ENCODE measurements around the gene PCARE.

Gene PCARE

DNA sequence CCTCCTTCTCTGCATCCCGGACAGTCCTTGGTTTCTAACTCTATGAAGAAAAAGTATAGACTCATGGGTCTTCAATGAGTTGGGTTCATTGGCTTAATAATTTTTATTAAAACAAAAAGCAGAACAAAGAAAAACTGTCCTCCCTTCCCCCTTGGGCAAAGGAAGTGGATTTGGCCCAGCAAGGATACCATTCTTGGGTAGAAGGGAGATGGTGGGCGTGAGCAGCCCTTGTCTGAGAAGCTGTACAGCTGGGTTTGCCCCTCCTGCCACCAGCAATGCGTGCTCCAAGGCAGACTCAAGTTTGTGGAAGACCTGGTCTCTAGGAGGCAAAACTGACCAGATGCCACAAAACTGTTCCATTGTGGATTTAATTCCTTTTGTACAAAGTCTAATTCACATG lies 12.7 kb downstream of the PCARE start:
- no peak for DNase-seq

DNA sequence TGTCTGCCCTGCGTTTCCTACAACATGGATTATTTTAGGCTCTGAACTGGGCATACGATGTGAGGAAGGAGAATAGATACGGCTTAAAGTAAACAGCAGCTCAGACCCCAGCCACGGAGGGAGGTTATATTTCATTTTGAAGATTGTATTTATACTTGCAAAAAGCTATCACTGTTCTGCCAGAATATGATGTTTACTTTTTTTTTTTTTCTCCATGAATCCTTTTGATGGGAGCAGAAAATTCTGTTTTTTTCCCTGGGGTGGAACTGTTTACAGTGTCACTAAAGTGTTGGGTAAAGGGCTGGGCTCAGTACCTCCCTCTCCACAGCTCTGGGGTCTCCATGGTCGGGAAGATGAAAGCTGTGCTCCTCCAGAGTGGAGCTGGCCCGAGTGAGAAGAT lies 13.1 kb downstream of the PCARE start:
- no peak for DNase-seq

- DNase-seq = no peak
Measured at GRCh38 chr2:29060441-29060840, 13.9 kb downstream of the PCARE start.

GRCh38 chr2:29059624-29060023 lies 14.7 kb downstream of the PCARE start:
- no peak for DNase-seq

- no peak for DNase-seq
Measured at GRCh38 chr2:29057006-29057405, 17.3 kb downstream of the PCARE start.

DNA sequence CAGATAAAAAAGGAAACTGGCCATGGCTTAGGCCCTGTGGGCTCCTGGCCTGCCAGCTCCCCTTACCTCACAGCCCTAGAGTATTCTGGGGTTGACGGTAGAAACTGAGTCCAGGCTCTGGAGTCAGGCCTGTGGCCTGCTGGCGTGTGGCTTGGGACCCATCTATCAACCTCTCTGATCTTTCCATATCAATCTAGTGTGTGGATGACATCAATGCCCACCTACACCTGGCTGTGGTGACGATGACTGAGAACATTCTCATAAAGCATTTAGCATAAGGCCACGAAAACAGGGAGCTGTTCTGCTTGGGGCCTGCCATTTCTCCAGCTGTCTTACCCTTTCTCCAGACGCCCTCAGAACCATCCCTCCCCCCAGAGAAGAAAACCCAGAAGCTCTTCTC lies 17.9 kb downstream of the PCARE start:
- DNase-seq = no peak

- no peak for DNase-seq
Measured at GRCh38 chr2:29055601-29056000, 18.7 kb downstream of the PCARE start.

DNA sequence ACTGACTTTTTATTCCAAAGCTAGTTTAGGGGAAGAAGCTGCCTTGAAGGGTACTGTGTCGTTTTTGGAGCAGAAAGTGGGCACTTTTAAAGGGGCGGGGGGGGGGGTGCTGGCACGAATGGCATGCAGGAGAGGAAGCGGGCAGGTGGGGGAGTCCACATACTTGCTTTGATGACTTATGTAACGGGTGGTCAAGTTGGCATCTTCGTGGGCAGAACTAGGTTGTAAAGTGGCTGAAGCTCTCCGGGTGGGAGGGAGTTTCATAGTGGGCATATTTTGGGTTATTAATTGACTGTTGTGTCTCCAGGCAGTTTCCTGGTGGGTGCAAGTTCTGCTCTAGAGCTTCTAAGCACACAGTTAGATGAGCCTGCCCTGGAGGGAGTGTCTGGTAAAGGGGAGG lies 19.9 kb downstream of the PCARE start:
- DNase-seq = no peak

DNA sequence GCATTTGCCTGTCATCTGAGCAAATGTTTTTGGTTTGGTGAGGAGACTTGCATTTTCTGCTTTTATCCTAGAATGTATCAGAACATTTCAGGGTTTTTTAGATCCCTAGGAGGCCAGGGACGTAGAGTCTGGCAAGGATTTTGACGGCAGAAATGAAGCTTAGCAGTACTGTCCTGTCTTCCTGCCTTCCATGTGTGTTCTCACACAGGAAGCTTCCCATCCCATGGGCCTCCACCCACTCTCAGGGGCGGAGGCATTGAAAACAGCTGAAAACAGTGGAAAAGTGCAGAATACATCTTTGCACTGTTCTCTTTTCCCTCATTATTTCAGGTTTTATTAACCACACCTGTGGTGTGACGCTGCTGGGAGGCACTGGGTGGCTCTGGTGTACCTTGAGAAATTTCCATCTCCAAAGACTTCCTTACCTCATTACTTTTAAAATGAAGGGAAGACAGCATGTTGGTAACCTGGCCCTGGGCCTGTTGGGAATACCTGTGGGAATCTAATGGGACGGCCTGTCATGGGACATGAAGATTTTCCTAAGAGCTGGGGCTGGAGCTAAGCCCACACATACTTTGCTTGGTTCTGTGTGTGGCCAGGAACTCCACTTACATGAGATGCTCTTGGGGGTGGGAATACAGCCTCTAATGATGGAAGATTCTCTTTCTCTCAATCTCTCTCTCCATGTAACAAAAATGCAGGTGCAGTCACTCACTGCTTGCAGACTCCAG lies 20.5 kb downstream of the PCARE start:
- no peak for DNase-seq

DNA sequence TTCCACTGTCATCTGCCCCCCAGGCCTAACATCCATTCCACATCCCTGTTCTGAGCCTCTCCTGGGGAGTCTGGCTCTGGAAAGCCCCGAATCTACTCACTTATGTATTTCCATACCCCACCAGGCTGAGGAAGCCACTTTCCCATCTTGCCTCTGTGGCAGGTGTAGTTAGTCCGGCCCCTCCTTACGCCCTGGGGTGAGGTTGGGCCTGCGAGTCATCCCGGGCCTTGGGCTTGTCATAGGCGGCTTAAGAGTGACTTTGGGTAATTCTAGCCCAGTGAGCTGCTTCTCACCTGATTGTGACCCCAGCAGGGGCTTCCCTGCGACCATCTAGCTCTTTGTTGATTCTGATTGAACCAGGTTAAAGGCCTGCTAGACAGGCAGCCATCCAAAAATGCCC lies 21.1 kb downstream of the PCARE start:
- no peak for DNase-seq

GRCh38 chr2:29052807-29053206 lies 21.5 kb downstream of the PCARE start:
- DNase-seq = no peak

DNA sequence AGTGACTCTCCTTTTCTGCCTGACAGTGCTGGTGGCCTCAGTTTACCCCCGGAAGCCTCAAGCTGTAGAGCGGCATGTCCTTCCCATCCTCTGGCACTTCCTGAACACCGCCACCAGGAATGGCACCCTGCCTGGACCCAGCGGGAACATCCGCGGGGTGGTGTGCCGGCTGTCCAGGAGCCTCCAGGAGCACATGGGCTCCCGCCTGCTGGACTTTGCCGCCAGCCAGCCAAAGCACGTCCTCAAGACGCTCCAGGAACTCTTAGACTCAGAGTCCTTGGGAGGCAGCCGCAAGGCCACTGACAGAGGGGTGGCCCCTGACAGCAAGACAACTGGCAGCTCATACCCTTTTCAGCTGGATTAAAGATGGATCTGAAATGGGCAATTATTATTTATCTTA lies 22.6 kb downstream of the PCARE start:
- DNase-seq = no peak

GRCh38 chr2:29050591-29050990 lies 23.7 kb downstream of the PCARE start:
- DNase-seq = no peak

DNA sequence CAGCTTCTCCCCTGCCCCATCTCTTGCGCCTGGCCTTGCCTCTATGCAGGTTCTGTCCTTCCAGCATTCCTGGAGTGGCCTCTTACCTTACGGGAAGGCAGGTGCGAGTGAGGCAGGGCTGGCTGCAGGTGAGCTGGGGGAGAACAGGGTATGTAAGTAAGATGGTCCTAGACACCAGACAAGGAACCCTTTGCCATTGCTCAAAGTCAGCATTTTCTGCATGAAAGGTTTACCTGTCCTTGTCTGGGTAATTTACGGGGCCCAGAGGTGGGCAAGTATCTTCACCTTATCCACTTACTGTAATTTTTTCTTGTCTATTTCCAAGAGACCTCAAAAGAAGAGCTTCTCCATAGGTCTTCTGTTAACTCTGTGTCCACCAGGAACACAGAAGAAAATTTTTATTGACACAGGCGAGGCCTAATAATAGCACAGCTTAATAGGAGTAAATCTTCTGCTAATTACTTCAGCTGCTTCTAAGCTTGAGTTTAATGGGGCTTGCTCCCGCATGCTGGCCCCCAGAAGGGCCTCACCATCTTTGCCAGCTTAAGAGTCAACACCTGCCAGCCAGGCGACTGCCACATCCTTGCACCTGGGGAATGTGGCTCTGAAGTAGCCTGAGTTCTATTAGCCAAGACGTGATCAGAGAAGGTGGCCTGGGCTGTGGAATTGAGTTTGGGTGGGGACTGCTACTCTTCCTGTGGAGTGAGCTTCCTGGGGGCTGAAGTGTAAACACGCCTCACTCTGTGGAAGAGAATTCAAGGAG lies 27.1 kb downstream of the PCARE start:
- no peak for DNase-seq

DNA sequence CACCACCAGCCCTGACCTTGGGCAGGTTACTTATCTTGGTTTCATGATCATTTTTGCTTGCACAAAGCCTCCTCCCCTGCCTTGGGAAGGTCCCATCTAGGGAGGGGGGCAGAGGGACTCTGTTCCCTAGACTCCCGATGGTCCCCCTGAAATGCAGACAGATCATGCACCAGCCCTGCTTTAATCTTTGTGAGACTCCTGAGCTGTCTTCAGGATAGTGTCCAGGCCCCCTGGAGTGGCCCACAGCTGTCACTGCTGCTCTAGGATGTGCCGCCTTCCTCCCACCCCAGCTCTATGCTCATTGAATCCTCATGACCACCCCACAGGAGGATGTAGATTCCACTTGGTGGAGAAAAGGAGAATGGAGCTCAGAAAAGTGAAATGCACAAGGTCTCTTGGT lies 28.0 kb downstream of the PCARE start:
- DNase-seq = no peak

DNA sequence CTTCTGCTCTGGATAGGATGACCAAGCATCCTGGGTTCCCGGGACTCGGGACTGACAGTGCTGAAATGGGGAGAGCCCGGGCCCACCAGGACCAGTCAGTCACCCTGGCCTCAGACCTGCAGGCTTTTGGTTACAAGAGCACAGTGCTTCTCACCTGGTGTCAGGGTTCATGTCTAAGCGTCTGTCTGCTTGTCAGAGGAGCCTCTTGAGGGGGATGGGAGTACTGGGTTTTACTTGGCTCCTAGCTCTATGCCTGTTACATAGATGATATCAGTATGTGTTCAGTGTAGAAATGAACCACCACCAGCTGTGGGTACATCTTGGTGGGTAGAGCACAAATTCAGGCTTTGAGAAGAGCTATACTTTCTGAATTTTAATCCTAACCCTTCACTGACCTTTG lies 29.9 kb downstream of the PCARE start:
- no peak for DNase-seq

GRCh38 chr2:29042561-29043075 lies 31.7 kb downstream of the PCARE start:
- no peak for DNase-seq

DNA sequence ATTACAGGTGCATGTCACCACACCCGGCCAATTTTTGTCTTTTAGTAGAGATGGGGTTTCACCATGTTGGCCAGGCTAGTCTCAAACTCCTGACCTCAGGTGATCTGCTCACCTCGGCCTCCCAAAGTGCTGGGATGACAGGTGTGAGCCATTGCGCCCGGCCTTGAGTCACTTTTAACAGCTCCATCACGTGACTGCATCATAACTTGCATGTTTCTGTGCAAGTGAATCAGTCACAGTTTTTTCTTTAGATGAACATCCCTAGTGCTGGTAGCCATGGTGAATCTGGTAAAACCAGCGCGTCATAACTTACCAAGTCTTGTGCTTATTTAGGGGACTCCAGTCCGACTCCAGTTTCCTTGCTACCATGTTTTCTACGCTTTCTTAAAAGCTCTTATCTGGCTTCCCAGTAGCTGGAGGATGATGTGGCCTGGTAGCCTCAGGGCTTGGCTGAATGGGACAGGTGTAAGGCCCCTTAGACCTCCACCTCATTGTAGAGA lies 33.1 kb downstream of the PCARE start:
- no peak for DNase-seq

- DNase-seq = no peak
Measured at GRCh38 chr2:29040552-29040951, 33.8 kb downstream of the PCARE start.

- DNase-seq = no peak
Measured at GRCh38 chr2:29039718-29040480, 34.4 kb downstream of the PCARE start.

GRCh38 chr2:29035016-29035745 lies 39.1 kb downstream of the PCARE start:
- no peak for DNase-seq

DNA sequence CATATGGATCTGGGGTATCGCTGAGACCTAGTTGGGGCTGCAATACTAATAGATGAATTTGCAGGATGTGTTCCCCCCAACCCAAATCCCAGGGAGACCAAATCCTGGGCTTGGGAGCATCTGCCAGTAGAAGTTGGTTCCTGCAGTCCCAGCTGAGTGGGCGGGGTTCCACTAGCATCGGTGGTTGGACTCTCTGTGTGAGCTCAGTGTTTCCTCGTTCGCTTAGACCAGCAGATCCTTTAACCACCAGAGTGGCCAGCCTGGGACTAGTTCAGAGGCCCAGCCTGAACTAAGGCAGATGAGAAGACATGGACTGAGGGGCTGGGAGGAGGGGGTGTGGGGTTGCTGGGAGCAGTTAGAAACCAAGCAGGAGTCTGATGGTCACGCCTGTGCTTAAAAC lies 40.7 kb downstream of the PCARE start:
- DNase-seq = no peak

DNA sequence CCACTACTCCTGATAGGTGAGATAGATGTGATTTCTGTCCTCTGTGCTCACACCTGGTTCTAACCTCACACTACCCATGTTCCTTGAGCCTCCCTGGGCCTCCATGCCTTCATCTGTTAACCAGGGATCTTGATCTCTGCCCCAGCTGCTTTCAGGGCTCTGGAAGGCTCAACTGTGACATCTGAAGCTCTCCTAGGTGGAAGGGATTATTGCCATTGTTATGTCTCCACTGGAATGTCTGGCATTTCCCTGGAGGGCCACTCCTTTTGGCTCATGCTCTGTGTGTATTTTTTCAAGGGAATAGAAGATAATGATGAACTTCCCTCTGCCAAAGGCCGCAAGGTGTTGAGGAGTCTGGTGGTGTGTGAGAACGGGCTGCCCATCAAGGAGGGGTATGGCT lies 41.2 kb downstream of the PCARE start:
- DNase-seq = no peak
